Measurements from ENCODE around the gene CABP4. TPM values are rescaled to one million over a fixed set of nuclear protein-coding genes. Genes with fewer than 3 reads are reported as not detected.
"Not testable (repeated sequence)": the region's sequence is repeated elsewhere in the genome, so short reads cannot be mapped to it uniquely, and the experiment has no call there.

CABP4 gene
- total RNA-seq, 8 experiments from 2014 or later, result 0.16 to 0.62 (median 0.20) TPM; not detected in 1

GRCh38 chr11:67457453-67457852 lies 2.3 kb downstream of the CABP4 start:
- in situ Hi-C loops (cut with MboI; ENCODE audit: low pct_unique_long_range_greater_than_20kb in 2 of 9, low sequenced_read_pairs in 9 of 9, unreplicated experiment in 9 of 9), result no loop called here
- 57 to 60% methylated on average over 1 to 2 of the region's 12 CpGs; no CpG with 5 or more reads in 8 of the 10 experiments for WGBS, 10 experiments

GRCh38 chr11:67458266-67458665 lies 3.1 kb downstream of the CABP4 start:
- WGBS, 10 experiments, result 35 to 100% (median 93%) methylated on average over 2 to 9 of the region's 19 CpGs; no CpG with 5 or more reads in 5 of the 10 experiments
- in situ Hi-C loops (cut with MboI; ENCODE audit: low pct_unique_long_range_greater_than_20kb in 2 of 9, low sequenced_read_pairs in 9 of 9, unreplicated experiment in 9 of 9), result no loop called here
- Histone ChIP-seq H3K4me3 (no peak overlapping the region), H3K4me1 (replicated peaks in 1 of 2) (peaks cover 0 to 6% of the 10 kb centered on the region in 2 donors), H3K27ac (no peak overlapping the region)
- no peak for ATAC-seq (replicated peaks in 6 of 8)

More at GRCh38 chr11:67457453-67457852, 2.3 kb downstream of the CABP4 start:
- Histone ChIP-seq H3K4me3 (no peak overlapping the region), H3K27ac (no peak overlapping the region), H3K4me1 (replicated peaks in 1 of 2) (peaks cover 0 to 6% of the 10 kb centered on the region in 2 donors)
- peak in 1 of 8 experiments; percentile 8 for ATAC-seq (replicated peaks in 6 of 8)

- Histone ChIP-seq H3K4me3 (no peak overlapping the region), H3K27ac (no peak overlapping the region), H3K4me1 (replicated peaks in 1 of 2) (peaks cover 16 to 17% of the 10 kb centered on the region in 2 donors)
- WGBS, 10 experiments, result 80 to 100% (median 98%) methylated on average over 1 to 5 of the region's 10 CpGs; no CpG with 5 or more reads in 2 of the 10 experiments
- in situ Hi-C loops (cut with MboI; ENCODE audit: low pct_unique_long_range_greater_than_20kb in 2 of 9, low sequenced_read_pairs in 9 of 9, unreplicated experiment in 9 of 9), result no loop called here
- ATAC-seq (replicated peaks in 6 of 8), result no peak
Observed at GRCh38 chr11:67463186-67463585, 8.0 kb downstream of the CABP4 start.

- Histone ChIP-seq H3K27ac (peak overlapping the region; percentile 30 to 63), H3K4me1 (replicated peaks in 1 of 2) (peaks cover 17 to 19% of the 10 kb centered on the region in 2 donors), H3K4me3 (peak overlapping the region; percentile 48 to 67 (median 56))
- WGBS, 10 experiments, result 79 to 100% (median 81%) methylated on average over 1 to 9 of the region's 20 CpGs; no CpG with 5 or more reads in 3 of the 10 experiments
- peak in 5 of 8 experiments; percentile 38 to 52 (median 47) for ATAC-seq (replicated peaks in 6 of 8)
- in situ Hi-C loops (cut with MboI; ENCODE audit: low pct_unique_long_range_greater_than_20kb in 2 of 9, low sequenced_read_pairs in 9 of 9, unreplicated experiment in 9 of 9), result no loop called here
Observed at GRCh38 chr11:67463680-67464410, 8.7 kb downstream of the CABP4 start.

GRCh38 chr11:67464411-67465188 lies 9.4 kb downstream of the CABP4 start:
- in situ Hi-C loops (cut with MboI; ENCODE audit: low pct_unique_long_range_greater_than_20kb in 2 of 9, low sequenced_read_pairs in 9 of 9, unreplicated experiment in 9 of 9), result no loop called here
- peaks cover 18 to 21% of the 10 kb centered on the region in 2 donors for H3K4me1 ChIP-seq (replicated peaks in 1 of 2)
- H3K27ac ChIP-seq, result peak overlapping the region; percentile 81
- WGBS, 10 experiments, result 10 to 100% (median 30%) methylated on average over 1 to 4 of the region's 56 CpGs; no CpG with 5 or more reads in 5 of the 10 experiments
- peak; percentile 11 to 70 (median 58) for ATAC-seq (replicated peaks in 6 of 8)
- peak overlapping the region; percentile 48 to 67 (median 56) for H3K4me3 ChIP-seq

- Histone ChIP-seq H3K27ac (peak overlapping the region; percentile 81), H3K4me1 (replicated peaks in 1 of 2) (peaks cover 20 to 23% of the 10 kb centered on the region in 2 donors), H3K4me3 (peak overlapping the region; percentile 48 to 67 (median 56))
- 50% methylated on average over 1 of the region's 3 CpGs; no CpG with 5 or more reads in 9 of the 10 experiments for WGBS, 10 experiments
- no peak for ATAC-seq (replicated peaks in 6 of 8)
- in situ Hi-C loops (cut with MboI; ENCODE audit: low pct_unique_long_range_greater_than_20kb in 2 of 9, low sequenced_read_pairs in 9 of 9, unreplicated experiment in 9 of 9), result no loop called here
Observed at GRCh38 chr11:67465189-67465510, 10.0 kb downstream of the CABP4 start.

- in situ Hi-C loops (cut with MboI; ENCODE audit: low pct_unique_long_range_greater_than_20kb in 2 of 9, low sequenced_read_pairs in 9 of 9, unreplicated experiment in 9 of 9); ATAC-seq (replicated peaks in 6 of 8); H3K4me3 ChIP-seq; H3K27ac ChIP-seq: not testable (repeated sequence)
- H3K4me1 ChIP-seq (replicated peaks in 1 of 2), result peaks cover 20 to 23% of the 10 kb centered on the region in 2 donors
- 100% methylated on average over 1 of the region's 2 CpGs; no CpG with 5 or more reads in 9 of the 10 experiments for WGBS, 10 experiments
Observed at GRCh38 chr11:67465530-67465929, 10.4 kb downstream of the CABP4 start.

- H3K27ac ChIP-seq, result no peak overlapping the region
- no peak for ATAC-seq (replicated peaks in 6 of 8)
- WGBS, 10 experiments, result 100% methylated on average over 1 to 3 of the region's 5 CpGs; no CpG with 5 or more reads in 5 of the 10 experiments
- H3K4me3 ChIP-seq, result no peak overlapping the region
- in situ Hi-C loops (cut with MboI; ENCODE audit: low pct_unique_long_range_greater_than_20kb in 2 of 9, low sequenced_read_pairs in 9 of 9, unreplicated experiment in 9 of 9), result no loop called here
- peaks cover 20 to 23% of the 10 kb centered on the region in 2 donors for H3K4me1 ChIP-seq (replicated peaks in 1 of 2)
Observed at GRCh38 chr11:67466367-67466766, 11.2 kb downstream of the CABP4 start.

GRCh38 chr11:67466962-67467771 lies 12.0 kb downstream of the CABP4 start:
- in situ Hi-C loops (cut with MboI; ENCODE audit: low pct_unique_long_range_greater_than_20kb in 2 of 9, low sequenced_read_pairs in 9 of 9, unreplicated experiment in 9 of 9), result no loop called here
- Histone ChIP-seq H3K4me1 (replicated peaks in 1 of 2) (peaks cover 20 to 23% of the 10 kb centered on the region in 2 donors), H3K4me3 (no peak overlapping the region), H3K27ac (no peak overlapping the region)
- no peak for ATAC-seq (replicated peaks in 6 of 8)
- WGBS, 10 experiments, result 100% methylated on average over 1 of the region's 11 CpGs; no CpG with 5 or more reads in 8 of the 10 experiments

- Histone ChIP-seq H3K27ac (no peak overlapping the region), H3K4me3 (peak overlapping the region; percentile 65 to 82 (median 77)), H3K4me1 (replicated peaks in 1 of 2) (peaks cover 20 to 23% of the 10 kb centered on the region in 2 donors)
- 0 to 40% methylated on average over 1 of the region's 5 CpGs; no CpG with 5 or more reads in 8 of the 10 experiments for WGBS, 10 experiments
- no peak for ATAC-seq (replicated peaks in 6 of 8)
- in situ Hi-C loops (cut with MboI; ENCODE audit: low pct_unique_long_range_greater_than_20kb in 2 of 9, low sequenced_read_pairs in 9 of 9, unreplicated experiment in 9 of 9), result no loop called here
Observed at GRCh38 chr11:67468056-67468455, 12.9 kb downstream of the CABP4 start.

GRCh38 chr11:67468456-67468758 lies 13.3 kb downstream of the CABP4 start:
- in situ Hi-C loops (cut with MboI; ENCODE audit: low pct_unique_long_range_greater_than_20kb in 2 of 9, low sequenced_read_pairs in 9 of 9, unreplicated experiment in 9 of 9), result no loop called here
- Histone ChIP-seq H3K4me3 (peak overlapping the region; percentile 65 to 82 (median 77)), H3K27ac (peak overlapping the region; percentile 69 to 79), H3K4me1 (replicated peaks in 1 of 2) (peaks cover 20 to 23% of the 10 kb centered on the region in 2 donors)
- WGBS, 10 experiments, result 0 to 20% (median 10%) methylated on average over 1 to 2 of the region's 6 CpGs; no CpG with 5 or more reads in 6 of the 10 experiments
- ATAC-seq (replicated peaks in 6 of 8), result no peak

GRCh38 chr11:67468759-67469507 lies 13.8 kb downstream of the CABP4 start, which contains the start of gene TMEM134:
TSS of gene TMEM134 (minus strand) at chr11:67469251. CDS start at chr11:67469192, 59 bp downstream.
- Histone ChIP-seq H3K27ac (peak within 1 kb of the TSS; percentile 86 to 88), H3K4me1 (replicated peaks in 1 of 2) (peaks cover 16 to 19% of the 10 kb centered on the region in 2 donors), H3K4me3 (peak within 1 kb of the TSS; percentile 65 to 82 (median 77))
- in situ Hi-C loops (cut with MboI; ENCODE audit: low pct_unique_long_range_greater_than_20kb in 2 of 9, low sequenced_read_pairs in 9 of 9, unreplicated experiment in 9 of 9), result no loop called here
- peak; percentile 79 to 93 (median 86) for ATAC-seq (replicated peaks in 6 of 8)
- no CpG with 5 or more reads among the region's 76 CpGs for WGBS, 10 experiments
